ENCODE results near the gene SMIM27. TPM values are rescaled to one million over a fixed set of nuclear protein-coding genes. Genes with fewer than 3 reads are reported as not detected.
"Not testable (repeated sequence)": the region's sequence is repeated elsewhere in the genome, so short reads cannot be mapped to it uniquely, and the experiment has no call there.

SMIM27 gene
- total RNA-seq, 4 donors from 2014 or later, result 3.9 to 8.1 (median 6.8) TPM

GRCh38 chr9:32596936-32597335, 44.8 kb downstream of the SMIM27 start:
- no peaks in the 10 kb centered on the region for H3K36me3 ChIP-seq
- H3K27ac ChIP-seq, result no peak overlapping the region
- no peaks in the 10 kb centered on the region for H3K27me3 ChIP-seq
- no peaks in the 10 kb centered on the region for H3K4me1 ChIP-seq
- no peaks in the 10 kb centered on the region for H3K9me3 ChIP-seq
- no peak overlapping the region for H3K4me3 ChIP-seq
- TF ChIP-seq EP300 (IDR thresholded peaks at IDR 0.05), result no peak
- no peak for TF ChIP-seq POLR2A (IDR thresholded peaks at IDR 0.05)
- TF ChIP-seq CTCF (IDR thresholded peaks at IDR 0.05), result no peak
- no peak for TF ChIP-seq POLR2AphosphoS5 (IDR thresholded peaks at IDR 0.05)
- no peak for DNase-seq (ENCODE audit: low spot score in 2 of 2)

GRCh38 chr9:32599021-32599420, 46.9 kb downstream of the SMIM27 start:
- not testable (repeated sequence) for H3K27ac ChIP-seq; DNase-seq (ENCODE audit: low spot score in 2 of 2); H3K4me1 ChIP-seq; H3K9me3 ChIP-seq; H3K27me3 ChIP-seq; H3K36me3 ChIP-seq; H3K4me3 ChIP-seq
- 57% methylated on average over 3 of the region's 3 CpGs for WGBS

Other genes starting within 250 kb of the SMIM27 start
- 10 to 100 TPM; 18.2 to 25.1 (median 19.9) TPM for gene ACO1, start 167.7 kb upstream of the SMIM27 start, total RNA-seq
- gene RIGI, start 26.1 kb upstream of the SMIM27 start, total RNA-seq, result 1 to 10 TPM; 4.2 to 9.3 (median 7.4) TPM
- 10 to 100 TPM; 19.2 to 29.0 (median 23.6) TPM for gene TOPORS, start 259 bp downstream of the SMIM27 start, total RNA-seq
- 10 to 100 TPM; 29.9 to 61.0 (median 41.1) TPM for gene NDUFB6, start 20.8 kb downstream of the SMIM27 start, total RNA-seq
- under 1 TPM in 3 of 4 donors, not detected in 1; 0.08 to 0.24 (median 0.08) TPM for gene TAF1L, start 83.3 kb downstream of the SMIM27 start, total RNA-seq
- gene TMEM215, start 231.2 kb downstream of the SMIM27 start, total RNA-seq, result under 1 TPM in 1 of 4 donors, not detected in 3; 0.31 TPM